Measurements from ENCODE around the gene NQO1.
A peak's percentile ranks its signal among the peaks of the same experiment; 100 is the strongest.

Gene NQO1

GRCh38 chr16:69762814-69763598 is 36.6 kb upstream of the NQO1 start (continued):
- TF ChIP-seq KLF17 (tag by site-specific recombination; IDR thresholded peaks at IDR 0.05) (no peak), ZBTB26 (tag by site-specific recombination; optimal IDR thresholded peaks at IDR 0.05) (no peak), ZNF366 (tag by site-specific recombination; conservative IDR thresholded peaks at IDR 0.05) (no peak), PBX3 (CRISPR knock-in tag; IDR thresholded peaks at IDR 0.05) (no peak), ZSCAN18 (tag by site-specific recombination; IDR thresholded peaks at IDR 0.05) (no peak), ZNF335 (tag by site-specific recombination; conservative IDR thresholded peaks at IDR 0.05) (peak; percentile 57), ZNF555 (tag by site-specific recombination; conservative IDR thresholded peaks at IDR 0.05) (no peak), ZSCAN30 (tag by site-specific recombination; IDR thresholded peaks at IDR 0.05) (0 out of 2 replicates have a peak, but pooled peaks have one; percentile 0), ZNF433 (tag by site-specific recombination; IDR thresholded peaks at IDR 0.05; ENCODE audit: low read depth) (no peak), FEZF1 (tag by site-specific recombination; IDR thresholded peaks at IDR 0.05) (no peak), GFI1B (tag by site-specific recombination; IDR thresholded peaks at IDR 0.05) (no peak), OVOL3 (tag by site-specific recombination; IDR thresholded peaks at IDR 0.05) (no peak), ZSCAN23 (tag by site-specific recombination; IDR thresholded peaks at IDR 0.05) (no peak), ZNF518A (tag by site-specific recombination; conservative IDR thresholded peaks at IDR 0.05; ENCODE audit: low read depth) (no peak), MZF1 (tag by site-specific recombination; IDR thresholded peaks at IDR 0.05; ENCODE audit: borderline replicate concordance) (no peak; the same call in 1 of the 2 replicates), ZNF629 (tag by site-specific recombination; IDR thresholded peaks at IDR 0.05) (no peak), ZNF664 (tag by site-specific recombination; IDR thresholded peaks at IDR 0.05) (no peak), ZNF311 (tag by site-specific recombination; IDR thresholded peaks at IDR 0.05; ENCODE audit: borderline replicate concordance) (no peak), WT1 (tag by site-specific recombination; IDR thresholded peaks at IDR 0.05) (no peak)
- TF ChIP-seq, protein P1, sequence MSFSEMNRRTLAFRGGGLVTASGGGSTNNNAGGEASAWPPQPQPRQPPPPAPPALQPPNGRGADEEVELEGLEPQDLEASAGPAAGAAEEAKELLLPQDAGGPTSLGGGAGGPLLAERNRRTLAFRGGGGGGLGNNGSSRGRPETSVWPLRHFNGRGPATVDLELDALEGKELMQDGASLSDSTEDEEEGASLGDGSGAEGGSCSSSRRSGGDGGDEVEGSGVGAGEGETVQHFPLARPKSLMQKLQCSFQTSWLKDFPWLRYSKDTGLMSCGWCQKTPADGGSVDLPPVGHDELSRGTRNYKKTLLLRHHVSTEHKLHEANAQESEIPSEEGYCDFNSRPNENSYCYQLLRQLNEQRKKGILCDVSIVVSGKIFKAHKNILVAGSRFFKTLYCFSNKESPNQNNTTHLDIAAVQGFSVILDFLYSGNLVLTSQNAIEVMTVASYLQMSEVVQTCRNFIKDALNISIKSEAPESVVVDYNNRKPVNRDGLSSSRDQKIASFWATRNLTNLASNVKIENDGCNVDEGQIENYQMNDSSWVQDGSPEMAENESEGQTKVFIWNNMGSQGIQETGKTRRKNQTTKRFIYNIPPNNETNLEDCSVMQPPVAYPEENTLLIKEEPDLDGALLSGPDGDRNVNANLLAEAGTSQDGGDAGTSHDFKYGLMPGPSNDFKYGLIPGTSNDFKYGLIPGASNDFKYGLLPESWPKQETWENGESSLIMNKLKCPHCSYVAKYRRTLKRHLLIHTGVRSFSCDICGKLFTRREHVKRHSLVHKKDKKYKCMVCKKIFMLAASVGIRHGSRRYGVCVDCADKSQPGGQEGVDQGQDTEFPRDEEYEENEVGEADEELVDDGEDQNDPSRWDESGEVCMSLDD (tag by site-specific recombination; IDR thresholded peaks at IDR 0.05) = no peak
- TF ChIP-seq, protein P2, sequence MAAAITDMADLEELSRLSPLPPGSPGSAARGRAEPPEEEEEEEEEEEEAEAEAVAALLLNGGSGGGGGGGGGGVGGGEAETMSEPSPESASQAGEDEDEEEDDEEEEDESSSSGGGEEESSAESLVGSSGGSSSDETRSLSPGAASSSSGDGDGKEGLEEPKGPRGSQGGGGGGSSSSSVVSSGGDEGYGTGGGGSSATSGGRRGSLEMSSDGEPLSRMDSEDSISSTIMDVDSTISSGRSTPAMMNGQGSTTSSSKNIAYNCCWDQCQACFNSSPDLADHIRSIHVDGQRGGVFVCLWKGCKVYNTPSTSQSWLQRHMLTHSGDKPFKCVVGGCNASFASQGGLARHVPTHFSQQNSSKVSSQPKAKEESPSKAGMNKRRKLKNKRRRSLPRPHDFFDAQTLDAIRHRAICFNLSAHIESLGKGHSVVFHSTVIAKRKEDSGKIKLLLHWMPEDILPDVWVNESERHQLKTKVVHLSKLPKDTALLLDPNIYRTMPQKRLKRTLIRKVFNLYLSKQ (tag by site-specific recombination; IDR thresholded peaks at IDR 0.05; ENCODE audit: borderline replicate concordance) = no peak
- TF ChIP-seq, protein P3, sequence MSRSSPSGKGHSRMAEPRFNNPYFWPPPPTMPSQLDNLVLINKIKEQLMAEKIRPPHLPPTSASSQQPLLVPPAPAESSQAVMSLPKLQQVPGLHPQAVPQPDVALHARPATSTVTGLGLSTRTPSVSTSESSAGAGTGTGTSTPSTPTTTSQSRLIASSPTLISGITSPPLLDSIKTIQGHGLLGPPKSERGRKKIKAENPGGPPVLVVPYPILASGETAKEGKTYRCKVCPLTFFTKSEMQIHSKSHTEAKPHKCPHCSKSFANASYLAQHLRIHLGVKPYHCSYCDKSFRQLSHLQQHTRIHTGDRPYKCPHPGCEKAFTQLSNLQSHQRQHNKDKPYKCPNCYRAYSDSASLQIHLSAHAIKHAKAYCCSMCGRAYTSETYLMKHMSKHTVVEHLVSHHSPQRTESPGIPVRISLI (tag by site-specific recombination; IDR thresholded peaks at IDR 0.05) = no peak

All from HEK293 (cell line).